Body of pancreas (tissue), 4 donors: ENCODE data around the gene LYPD3.

Source experiments
- POLR2A ChIP-seq, 3 donors: fragments of 450-650 bp; IDR thresholded peaks; one replicate each; pipeline ENCODE4 v1.6.1; 2016; ENCODE audit warnings: antibody characterized with exemption in 3 of 3, mild to moderate bottlenecking in 2 of 3
- TF ChIP-seq, protein P1 (sequence below), 7 experiments: fragments of 450-650 bp in 4 of 7; fragments of 200-600 bp in 3 of 7; sonication (generic) in 3 of 7; IDR thresholded peaks; one replicate each; pipeline ENCODE4 v1.5.1; 2016 to 2019; ENCODE audit warnings: antibody characterized with exemption in 7 of 7

DNA sequence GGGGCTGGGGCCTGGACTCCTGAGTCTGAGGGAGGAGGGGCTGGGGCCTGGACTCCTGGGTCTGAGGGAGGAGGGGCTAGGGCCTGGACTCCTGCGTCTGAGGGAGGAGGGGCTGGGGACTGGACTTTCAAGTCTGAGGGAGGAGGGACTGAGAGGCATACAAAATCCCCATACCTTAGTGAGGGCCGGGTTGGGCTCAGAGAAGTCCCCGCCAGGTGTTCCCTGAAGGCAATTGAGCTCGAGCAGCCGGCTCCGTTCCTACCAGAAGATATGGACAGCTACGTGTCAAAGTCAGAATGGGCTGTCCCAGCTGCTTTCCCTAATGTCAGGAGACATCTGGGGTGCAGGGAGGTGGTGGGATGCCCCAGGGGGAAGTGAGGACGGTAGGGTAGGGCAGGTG is 29.7 kb upstream of the LYPD3 start:
- TF ChIP-seq, protein P1, sequence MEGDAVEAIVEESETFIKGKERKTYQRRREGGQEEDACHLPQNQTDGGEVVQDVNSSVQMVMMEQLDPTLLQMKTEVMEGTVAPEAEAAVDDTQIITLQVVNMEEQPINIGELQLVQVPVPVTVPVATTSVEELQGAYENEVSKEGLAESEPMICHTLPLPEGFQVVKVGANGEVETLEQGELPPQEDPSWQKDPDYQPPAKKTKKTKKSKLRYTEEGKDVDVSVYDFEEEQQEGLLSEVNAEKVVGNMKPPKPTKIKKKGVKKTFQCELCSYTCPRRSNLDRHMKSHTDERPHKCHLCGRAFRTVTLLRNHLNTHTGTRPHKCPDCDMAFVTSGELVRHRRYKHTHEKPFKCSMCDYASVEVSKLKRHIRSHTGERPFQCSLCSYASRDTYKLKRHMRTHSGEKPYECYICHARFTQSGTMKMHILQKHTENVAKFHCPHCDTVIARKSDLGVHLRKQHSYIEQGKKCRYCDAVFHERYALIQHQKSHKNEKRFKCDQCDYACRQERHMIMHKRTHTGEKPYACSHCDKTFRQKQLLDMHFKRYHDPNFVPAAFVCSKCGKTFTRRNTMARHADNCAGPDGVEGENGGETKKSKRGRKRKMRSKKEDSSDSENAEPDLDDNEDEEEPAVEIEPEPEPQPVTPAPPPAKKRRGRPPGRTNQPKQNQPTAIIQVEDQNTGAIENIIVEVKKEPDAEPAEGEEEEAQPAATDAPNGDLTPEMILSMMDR (IDR thresholded peaks at IDR 0.05) = no peak
- TF ChIP-seq POLR2A (IDR thresholded peaks at IDR 0.05) = no peak
